CD4-positive, alpha-beta T cell treated with Interleukin-10 for 1 hour (primary cell): Measurements from ENCODE around the gene ATP5F1B.

Source experiments
- DNase-seq: peaks from one replicate; pipeline ENCODE4 v3.0.0-alpha.2; 2020

Gene ATP5F1B

DNA sequence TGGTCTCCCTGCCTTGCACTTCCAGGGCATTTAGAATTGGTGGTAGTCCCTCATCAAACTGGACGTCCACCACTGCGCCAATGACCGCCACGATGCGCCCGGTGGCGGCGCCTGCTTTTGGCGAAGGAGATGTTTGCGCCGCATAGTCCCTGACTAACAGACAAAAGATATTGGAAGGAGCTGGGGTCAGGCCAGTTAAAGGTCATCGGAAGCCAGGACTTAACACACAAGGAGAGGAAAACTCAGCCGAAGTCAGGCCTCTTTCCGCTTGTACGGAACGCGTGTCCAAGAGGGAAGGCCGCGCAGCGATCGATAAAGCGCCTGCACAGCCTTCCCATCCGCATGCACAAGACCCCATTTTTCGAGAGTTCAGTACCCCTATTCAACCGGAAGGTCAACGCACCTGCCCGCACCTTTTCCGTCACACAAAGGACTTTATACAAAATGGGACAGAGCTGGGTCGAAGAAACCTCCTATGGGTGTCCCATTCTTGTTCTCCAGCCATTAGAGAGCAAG lies 525 bp downstream of the ATP5F1B start:
- no peak for DNase-seq

DNA sequence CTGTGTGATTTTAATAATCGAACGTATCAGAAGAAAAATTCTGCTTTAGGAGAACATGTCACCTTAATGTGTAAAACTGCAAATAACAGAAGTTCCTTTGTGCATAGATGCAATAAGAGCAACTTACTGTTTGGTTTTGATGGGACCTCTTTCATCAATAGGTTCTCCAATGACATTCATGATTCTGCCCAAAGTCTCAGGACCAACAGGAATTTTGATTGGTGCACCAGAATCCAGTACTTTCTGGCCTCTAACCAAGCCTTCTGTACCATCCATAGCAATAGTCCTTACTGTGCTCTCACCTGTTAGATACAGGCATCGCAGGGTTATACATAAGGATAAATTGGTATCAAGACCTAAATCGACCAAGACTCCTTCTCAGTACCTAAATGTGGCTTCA lies 1.1 kb downstream of the ATP5F1B start:
- no peak for DNase-seq

DNA sequence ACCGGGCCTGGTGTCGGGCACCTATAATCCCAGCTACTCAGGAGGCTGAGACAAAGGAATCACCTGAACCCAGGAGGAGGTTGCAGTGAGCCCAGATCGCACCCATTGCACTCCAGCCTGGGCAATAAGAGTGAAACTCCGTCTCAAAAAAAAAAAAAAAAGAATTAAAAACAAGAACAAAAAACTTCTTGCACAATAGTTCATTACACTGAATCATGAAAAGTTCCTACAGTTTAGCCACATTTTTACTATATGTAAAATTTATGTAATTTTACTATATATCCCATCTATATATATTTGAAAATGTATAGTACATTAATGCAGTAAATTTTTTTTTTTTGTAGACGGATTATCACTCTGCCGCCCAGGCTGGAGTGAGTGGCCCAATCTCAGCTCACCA lies 4.6 kb downstream of the ATP5F1B start:
- DNase-seq: no peak

DNA sequence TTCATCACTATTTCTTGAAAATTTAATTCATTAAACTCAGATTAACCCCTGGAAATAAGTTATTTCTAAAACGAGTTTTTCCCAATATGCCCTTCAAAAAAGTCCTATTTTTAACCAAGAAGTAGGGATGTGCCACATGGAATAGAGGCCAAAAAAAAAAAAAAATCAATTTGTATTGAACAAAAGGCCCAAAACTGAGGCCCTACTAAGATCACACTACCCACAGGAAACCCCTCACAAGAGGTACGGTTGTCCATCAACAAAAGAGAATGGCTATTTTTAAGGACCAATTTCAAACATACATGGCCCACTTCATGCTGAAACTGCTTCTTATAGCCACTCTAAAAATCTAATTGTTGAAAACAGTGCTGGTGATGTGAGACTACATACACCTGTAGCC lies 8.2 kb downstream of the ATP5F1B start:
- DNase-seq: no peak

DNA sequence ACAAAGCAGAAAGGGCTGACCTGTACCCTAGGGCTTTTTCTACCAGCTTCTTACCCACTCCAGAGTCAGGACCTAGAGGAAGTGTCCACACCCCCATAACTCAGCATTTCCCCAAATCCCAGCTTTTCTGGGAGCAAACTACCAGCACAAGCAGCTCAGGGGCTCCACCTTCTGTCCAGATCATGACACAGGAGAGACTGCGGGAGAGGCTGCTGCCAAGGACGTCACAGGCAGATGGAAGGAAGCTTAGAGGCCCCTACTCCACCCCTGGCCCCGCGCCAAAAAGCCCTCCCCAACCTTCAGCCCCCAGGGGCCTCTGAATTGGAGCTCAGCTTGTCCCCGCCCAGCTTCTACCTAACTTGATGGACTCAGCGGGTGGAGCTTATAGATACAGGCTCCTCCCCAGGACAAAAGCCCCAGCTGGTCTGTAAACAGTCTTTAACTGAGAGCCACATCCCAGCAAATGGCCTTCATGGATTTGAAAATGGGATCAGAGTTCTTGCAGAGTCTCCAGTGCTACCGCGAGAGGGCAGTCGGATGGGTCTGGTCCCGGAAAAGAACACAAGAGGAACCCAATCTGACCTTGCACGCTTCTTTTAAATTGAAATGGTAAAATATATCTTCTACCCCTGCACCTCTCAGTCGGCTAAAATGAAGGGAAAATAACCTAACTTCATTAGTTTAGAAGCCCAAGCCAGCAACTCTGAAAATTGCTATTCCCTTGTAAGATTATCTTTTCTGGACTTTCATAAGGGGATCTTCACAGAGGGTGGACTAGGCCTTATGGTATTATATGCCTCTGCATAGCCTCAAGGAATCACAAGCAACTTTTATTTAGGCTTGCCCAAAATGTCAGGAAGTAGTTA lies 8.9 kb downstream of the ATP5F1B start:
- DNase-seq: peak; percentile 96

DNA sequence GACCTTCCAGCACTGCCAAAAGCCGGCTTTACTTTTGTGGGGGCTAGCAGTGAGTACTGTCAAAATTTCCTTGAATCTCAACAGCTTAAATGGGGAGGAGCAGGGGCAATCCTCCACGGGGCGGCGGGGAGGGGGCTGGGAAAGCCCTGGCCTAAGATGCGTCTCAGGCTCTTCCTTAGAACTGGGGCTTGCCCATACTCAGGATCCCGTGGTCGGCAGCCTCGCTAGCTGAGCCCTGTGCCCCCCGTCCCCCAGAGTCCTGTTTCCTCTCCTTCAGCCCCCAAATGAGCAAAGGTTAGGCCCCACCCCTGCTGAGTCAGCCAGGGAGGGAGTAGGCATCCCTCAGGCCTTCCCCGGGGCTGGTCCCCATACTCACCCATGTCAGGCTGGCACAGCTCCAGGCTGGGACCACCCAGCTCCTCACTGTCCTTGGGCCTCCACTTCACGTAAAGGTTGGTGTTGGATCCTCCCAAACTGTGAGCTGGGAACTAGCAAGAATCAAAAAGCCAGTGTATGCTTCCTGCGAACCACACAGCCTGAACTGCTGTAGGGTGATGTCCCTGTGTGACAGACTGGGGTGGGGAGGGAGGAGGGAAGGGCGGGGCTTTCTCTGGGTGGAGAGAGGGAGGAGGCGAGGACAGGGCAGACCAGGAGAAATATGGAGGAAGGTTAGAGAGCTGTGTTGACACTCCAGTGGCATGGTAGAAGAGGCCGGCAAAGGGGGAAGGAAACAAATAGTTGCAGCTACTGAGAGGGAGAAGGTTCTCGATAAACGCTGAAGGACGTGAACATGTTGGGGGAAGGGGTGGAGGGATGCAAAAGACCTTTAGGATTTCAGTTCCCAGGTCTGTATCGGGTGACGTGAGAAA lies 9.7 kb downstream of the ATP5F1B start:
- peak; percentile 87 for DNase-seq

DNA sequence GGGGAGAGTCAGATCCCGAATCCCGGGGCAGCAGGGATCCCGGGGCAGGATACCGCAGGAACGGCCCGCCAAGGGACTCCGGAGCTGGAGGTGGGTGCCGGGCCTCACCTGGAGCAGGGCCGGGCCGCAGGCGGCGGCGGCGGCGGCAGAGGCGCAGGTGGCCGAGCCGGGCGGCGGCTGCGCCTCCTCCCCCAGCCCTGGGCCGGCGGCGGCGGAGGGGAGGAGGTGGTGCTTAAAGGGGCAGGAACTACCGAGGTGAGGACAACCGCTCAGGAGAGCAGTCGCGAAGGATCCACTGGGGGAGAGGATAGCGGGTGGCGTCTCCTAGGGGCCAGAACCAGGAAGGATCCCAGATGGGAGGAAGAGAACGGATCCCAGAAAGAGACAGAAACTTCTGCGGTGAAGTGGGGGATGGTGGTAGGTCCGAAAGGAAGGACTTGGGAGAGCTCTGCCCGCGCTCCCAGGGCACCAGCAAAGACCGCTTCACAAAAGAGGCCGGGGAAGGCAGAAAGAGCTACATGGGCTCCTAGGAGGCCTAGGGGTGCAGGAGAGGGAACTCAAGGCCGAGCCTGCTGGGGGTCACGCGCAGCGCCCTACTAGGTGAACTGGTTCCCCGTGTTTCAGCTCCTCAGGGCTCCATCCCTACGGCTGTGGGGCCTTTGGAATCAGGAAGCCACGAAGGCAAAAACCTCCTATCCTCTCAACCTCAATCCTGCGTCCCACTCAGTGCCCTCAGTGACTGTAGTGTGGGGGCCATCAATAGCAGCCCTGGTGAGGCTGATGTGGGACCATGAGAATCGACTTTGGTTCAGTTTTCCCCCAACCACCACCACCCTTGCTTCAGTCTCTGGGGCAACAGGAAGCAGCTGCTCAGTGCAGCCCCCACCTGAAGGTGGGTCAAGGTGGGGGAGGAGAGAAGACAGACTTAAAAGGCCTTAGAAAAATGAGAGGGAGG lies 10.7 kb downstream of the ATP5F1B start:
- DNase-seq: peak; percentile 73

DNA sequence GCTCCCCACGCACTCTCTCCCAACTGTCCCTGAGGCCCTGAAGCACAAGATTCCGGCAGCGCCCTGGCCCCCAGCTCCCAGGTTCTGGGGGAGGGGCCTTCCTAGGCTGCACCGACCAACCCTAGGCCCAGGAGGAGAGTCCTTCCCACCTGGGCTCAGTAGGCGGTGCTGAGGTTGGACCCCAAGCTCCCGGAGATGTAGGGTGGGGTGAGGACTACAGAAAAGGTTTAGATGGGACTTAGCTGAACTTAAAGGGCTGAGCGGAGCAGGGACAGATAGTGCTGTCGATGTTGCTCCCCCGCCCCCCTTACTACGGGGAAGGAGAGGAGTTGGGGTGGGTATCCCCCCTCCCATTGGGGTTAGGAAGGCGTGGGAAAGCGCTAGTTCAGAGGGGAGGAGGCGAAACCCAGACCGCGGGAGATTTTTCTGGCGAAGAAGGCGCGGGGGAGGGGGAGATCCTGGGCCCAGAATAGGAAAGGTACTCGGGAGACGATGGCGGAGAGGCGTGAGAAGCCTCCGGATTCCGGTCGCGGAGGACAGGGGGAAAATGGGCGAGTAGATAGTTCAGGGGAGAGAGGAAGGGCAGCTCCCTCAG lies 11.4 kb downstream of the ATP5F1B start:
- peak; percentile 24 for DNase-seq

DNA sequence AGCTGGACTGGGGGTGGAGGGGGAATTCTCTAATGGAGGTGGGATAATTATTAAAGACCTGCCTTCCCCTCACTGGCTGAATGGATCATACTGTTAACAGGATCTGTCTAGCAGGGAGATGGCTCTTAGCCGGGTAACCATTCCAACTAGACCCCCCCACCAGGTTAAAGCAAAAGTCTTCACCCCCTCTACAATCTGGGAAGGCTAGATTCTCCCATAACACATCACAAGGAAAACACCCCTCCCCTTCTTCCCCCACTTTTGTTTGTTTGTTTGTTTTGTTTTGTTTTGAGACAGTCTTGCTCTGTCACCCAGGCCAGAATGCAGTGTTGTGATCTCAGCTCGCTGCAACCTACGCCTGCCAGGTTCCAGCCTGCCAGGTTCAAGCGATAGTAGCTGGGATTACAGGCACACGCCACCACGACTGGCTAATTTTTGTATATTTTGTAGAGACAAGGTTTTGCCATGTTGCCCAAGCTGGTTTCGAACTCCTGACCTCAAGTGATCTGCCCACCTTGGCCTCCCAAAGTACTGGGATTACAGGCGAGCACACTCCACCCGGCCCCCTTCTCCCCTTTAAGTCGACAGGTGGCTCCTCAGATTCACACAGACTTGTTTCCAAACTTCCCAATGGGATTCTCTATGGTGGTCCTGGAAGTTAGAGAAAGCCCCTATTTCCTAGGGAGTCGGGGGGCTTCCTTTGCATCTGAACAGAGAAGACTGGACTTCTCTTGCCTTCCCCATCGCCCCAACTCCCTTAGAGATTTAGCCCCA lies 12.1 kb downstream of the ATP5F1B start:
- no peak for DNase-seq

DNA sequence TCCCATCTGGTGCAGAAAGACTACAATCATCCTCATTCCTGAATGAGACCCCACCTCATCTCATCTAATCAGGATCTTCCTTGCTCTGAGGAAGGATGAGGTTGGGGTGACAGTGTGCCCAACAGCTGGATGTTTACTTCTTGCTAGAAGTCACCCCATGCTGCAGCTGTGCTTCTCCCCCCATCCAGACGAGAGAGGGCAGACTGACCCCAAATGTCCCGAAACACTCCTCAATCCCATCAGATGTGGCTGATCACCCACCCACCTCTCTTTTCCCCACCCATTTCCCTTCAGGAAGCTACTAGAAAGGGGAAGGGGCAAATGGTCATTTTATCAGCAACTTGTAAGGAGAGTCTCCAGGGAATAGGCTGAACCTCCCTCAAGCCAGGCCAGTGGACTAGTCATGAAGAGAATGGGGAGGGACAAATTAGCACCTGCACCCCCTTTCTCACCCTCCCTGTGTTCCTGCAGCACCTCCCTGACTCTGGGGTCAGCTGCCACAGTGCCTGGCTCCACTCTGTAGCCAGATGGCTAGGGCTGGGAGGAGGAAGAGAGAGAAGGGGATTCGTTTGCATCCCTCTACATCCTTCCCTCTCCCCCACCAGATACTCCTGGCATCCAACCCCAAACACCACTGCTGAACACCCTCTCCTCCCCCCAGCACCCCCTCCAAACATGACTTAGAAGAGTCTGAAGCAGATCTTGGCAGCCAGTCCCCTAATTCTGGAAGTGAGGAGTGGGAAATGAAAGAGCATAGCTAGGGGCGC lies 12.9 kb downstream of the ATP5F1B start:
- no peak for DNase-seq

DNA sequence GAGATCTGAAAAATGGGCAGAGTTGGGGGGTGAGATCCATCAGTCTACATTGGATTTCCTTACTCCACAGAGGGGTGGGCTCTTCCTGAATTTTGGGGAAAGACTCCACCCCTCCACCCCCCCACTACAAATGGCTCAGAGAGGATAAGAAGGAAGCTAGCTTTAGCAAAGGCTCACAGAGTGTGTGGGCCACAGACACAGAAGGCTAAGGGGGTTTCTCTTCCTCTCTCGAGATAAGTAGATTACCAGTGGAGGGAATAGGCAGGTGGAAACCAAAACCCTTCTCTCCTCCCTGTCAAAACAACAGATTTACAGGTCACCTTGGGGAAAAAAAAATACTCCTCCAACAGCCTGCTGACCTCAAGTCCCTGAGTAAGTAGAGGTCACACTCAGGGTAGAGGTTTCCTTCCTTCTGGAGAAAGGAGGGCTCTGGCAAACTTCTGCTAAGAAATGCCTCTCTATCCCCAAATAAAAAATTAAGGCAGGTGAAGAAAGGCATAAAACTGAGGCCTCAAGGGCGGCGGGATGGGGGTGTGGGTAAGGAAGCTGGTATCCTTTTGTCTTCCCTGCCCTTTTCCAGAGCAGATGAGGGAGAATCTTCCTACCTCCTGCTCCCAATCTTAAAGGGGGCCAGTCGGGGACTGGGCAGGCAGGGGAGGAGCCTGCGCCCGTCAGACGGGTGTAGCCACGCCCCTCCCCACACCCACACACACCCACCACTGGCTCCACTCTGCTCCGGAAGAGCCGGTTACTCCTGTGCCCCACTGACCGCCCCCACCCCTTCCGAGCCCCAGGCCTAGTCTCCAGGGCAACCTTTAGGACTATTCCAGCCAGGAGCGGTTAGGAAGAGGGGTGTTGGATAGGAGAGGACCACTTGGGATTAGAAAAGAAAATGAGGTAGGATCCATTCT lies 13.7 kb downstream of the ATP5F1B start:
- peak; percentile 58 for DNase-seq

DNA sequence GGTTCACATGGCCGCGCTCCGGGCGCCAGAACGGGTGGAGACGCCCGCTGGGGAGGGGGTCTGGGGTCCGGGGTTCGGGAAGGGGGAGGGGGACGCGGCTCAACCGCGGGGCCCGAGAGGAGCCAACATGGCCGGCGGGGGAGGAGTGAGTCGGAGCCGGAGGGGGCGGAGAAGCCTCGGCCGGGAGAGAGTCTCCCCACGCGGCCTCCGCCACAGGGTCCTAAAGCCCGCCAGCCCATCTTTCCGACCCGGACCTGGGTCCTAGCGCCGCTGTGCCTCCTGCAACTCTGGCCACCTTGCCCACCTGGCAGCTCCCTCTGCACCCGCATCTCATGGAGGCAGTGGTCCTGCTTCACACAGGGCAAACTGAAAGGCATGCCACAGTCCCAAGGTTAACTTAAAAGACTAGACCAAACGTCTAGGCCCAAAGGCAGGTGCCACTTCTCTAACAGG lies 15.6 kb downstream of the ATP5F1B start, which contains the start of gene BAZ2A:
BAZ2A (minus strand) TSS at position 147 of the 453 bp plus-strand sequence. CDS start 12,796 bp downstream, outside the sequence.
- DNase-seq: peak; percentile 86

DNA sequence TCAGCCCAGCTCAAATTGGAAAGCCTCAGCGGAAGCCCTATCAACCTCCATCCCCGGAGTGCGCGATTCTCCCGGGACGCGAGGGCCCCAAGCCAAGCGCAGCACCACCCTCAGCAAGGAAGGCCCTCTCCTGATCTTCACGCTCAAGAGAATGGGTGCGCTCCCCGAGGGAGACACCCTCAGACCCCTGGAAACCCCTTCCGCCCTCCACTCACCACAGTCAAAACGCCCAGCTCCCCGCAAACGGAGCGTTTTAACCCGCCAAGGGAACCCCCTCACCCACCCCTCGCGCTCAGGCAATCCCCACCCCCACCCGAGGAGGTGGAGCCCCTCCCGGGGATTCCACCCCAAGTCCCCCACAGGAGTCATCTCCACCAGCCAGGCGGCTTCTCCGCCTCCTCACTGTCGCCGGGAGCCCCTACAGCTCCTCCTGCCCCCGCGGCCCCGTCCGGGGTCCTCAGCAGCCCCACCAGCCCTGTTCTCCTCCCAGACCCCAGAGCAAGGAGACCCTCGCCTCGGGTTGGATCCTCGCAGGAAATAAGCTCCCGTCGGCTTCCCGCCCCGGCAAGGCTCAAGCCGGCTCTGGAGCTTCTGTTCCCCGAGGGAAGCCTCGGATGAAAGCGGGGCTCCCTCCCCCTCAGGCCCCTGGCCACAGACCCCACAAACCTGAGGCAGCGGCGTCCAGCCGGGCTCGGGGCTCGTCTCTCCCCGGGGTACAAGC lies 16.2 kb downstream of the ATP5F1B start:
- peak; percentile 60 for DNase-seq

DNA sequence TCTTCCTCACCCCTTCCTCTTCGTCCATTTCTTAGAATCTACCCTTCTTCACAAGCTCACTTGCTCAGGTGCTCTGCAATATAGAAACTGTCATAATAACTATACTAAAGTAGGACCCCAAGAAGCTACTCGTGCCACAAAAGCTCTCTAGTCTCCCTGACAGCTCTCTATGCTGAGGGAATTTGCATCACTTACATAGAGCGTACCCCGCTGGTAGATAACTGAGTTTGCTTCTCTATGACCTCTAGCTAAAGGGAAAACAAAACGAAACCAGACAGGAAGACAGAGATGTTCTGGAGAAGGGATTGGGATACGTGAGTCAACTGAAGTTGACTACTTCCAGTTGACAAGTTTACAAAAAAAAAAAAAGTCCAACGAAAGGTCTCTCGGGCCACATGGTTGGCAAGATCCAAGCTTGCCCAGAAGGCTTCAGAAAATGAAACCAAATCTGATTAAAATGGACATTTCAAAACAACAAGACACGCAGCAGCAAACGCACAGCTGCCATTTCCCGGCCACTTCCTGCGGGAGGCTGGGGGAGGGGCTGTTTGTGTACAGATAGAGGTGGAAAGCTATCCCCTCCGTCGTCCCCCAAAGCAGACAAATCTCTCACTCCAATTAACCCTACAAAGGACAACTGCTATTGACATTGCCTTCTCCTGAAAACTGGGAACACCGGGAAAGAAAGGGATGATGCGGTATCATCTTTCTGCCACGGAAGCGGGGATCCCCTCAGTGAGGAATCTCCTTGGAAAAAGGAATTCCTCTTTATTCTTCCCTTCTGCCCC lies 16.9 kb downstream of the ATP5F1B start:
- peak; percentile 76 for DNase-seq

DNA sequence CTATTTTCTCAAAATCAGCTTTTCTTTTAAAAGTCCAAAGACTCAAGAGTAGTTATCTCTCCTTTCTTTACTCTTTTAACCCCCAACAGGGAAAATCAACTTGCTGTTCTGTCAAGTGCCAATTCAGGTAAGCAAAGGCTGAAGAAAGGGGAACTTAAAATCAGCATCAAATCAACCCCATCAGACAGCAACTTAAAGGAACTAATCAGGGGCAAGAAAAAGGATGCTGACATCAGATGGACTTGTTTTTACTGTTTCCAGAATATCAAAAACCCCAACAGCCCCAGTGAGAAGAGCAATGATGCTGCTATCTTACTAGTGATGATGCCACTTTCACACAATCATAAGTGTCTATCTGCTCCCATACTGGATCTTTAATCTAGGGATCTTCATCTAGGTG lies 19.1 kb downstream of the ATP5F1B start:
- DNase-seq: no peak

DNA sequence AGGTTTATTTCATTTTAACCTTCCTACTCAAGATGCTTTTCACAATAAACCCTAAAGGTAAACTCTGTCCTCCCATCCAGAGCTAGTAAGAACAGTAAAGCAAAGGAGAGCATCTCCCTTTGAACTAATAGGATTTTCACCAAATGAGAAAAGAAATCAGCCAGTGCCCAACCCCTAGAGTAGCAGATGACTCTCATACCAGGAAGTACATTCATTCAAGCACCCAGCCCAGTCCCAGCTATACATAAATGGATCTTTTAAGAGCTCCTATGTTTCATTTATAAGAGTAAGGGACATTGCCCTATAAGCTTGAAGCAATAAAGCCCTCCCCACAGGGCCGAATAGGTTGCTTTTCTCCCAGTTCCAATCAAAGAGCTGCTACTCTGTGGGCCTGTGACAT lies 23.2 kb downstream of the ATP5F1B start:
- DNase-seq: no peak

DNA sequence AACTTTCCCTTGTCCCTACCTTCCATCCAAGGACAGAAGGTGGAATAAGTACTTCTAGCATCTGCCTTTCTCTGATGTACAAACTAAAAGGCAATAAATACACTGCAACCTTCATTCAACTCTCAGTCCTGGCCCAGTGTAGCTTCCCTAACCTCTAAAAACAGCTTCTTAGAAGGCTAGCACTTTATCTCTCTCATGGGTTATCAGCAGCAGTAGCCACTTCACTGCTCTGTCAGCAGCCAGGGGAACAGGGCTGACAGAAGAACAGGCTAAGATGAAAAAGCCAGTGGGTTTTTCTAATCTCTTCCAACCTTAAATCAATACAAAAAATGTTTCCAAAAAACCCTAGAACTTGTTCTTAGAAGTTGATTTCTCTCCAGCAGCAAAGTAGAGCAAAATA lies 28.9 kb downstream of the ATP5F1B start:
- no peak for DNase-seq

DNA sequence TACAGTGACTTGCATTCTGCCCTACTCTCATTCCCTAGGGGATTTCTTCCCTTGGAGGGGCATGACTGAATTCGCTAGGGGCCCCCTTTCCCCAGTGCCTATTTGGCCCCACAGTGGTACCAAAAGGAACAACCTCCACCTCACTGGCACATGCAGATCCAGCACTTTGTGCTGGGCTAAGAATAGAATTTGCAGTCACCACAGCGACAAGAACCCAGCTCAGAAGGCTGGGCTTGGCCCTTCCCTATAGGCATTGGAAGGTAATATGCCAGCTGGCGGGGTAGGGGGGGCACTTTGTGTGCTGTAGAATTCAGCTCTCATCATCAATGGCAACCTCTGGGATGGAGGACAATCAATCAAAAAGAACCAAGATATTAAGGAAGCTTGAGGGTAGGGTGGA lies 29.5 kb downstream of the ATP5F1B start:
- no peak for DNase-seq
